Stimulated activated naive CD8-positive, alpha-beta T cell treated with anti-CD3 and anti-CD28 coated beads, Interleukin-15, Interleukin-2, amounts not matched to agents 100 U/mL and 50 U/mL, for 24 hours (primary cell): Measurements from ENCODE around the gene RSBN1L.
"Not testable (repeated sequence)": the region's sequence is repeated elsewhere in the genome, so short reads cannot be mapped to it uniquely, and the experiment has no call there.

Experiments
- ATAC-seq: fragments of 150-1000 bp; cut with Tn5 transposase; one replicate; pipeline ENCODE4 v1.10.0; 2021
- DNase-seq: peaks from one replicate; pipeline ENCODE4 v3.0.0; 2021

The RSBN1L gene

GRCh38 chr7:77696057-77696642, at the start of gene RSBN1L:
RSBN1L (plus strand) TSS chr7:77696459; CDS start chr7:77696470, 11 bp downstream.
- ATAC-seq (peak; percentile 99), DNase-seq (peak; percentile 98)

- ATAC-seq (no peak), DNase-seq (no peak)
Observed at GRCh38 chr7:77648742-77649338, 47.4 kb upstream of the RSBN1L start.

- no peak for DNase-seq
Observed at GRCh38 chr7:77649716-77650349, 46.4 kb upstream of the RSBN1L start.

GRCh38 chr7:77651575-77652162, 44.6 kb upstream of the RSBN1L start:
- ATAC-seq (no peak), DNase-seq (peak; percentile 38)

More at GRCh38 chr7:77649716-77650349, 46.4 kb upstream of the RSBN1L start:
- ATAC-seq: no peak

- DNase-seq, ATAC-seq: not testable (repeated sequence)
Observed at GRCh38 chr7:77652826-77653225, 43.4 kb upstream of the RSBN1L start.

- no peak for DNase-seq
- ATAC-seq: no peak
Observed at GRCh38 chr7:77653572-77653971, 42.7 kb upstream of the RSBN1L start.

- no peak for DNase-seq
- no peak for ATAC-seq
Observed at GRCh38 chr7:77655356-77655755, 40.9 kb upstream of the RSBN1L start.

GRCh38 chr7:77655836-77656455, 40.3 kb upstream of the RSBN1L start:
- DNase-seq (no peak), ATAC-seq (no peak)

- DNase-seq (no peak), ATAC-seq (no peak)
Observed at GRCh38 chr7:77657427-77658224, 38.6 kb upstream of the RSBN1L start.

GRCh38 chr7:77658928-77659327, 37.3 kb upstream of the RSBN1L start:
- ATAC-seq (no peak), DNase-seq (no peak)

GRCh38 chr7:77661816-77662215, 34.4 kb upstream of the RSBN1L start:
- DNase-seq (no peak), ATAC-seq (no peak)

- DNase-seq: no peak
- no peak for ATAC-seq
Observed at GRCh38 chr7:77662869-77663268, 33.4 kb upstream of the RSBN1L start.

GRCh38 chr7:77664715-77665114, 31.5 kb upstream of the RSBN1L start:
- no peak for ATAC-seq
- DNase-seq: no peak

- DNase-seq (no peak), ATAC-seq (no peak)
Observed at GRCh38 chr7:77665161-77665560, 31.1 kb upstream of the RSBN1L start.

- DNase-seq: no peak
- no peak for ATAC-seq
Observed at GRCh38 chr7:77667459-77668086, 28.7 kb upstream of the RSBN1L start.

GRCh38 chr7:77674878-77675277, 21.4 kb upstream of the RSBN1L start:
- ATAC-seq (peak; percentile 59), DNase-seq (no peak)

GRCh38 chr7:77679608-77680007, 16.7 kb upstream of the RSBN1L start:
- ATAC-seq (no peak), DNase-seq (no peak)

- DNase-seq (no peak), ATAC-seq (no peak)
Observed at GRCh38 chr7:77680266-77680665, 16.0 kb upstream of the RSBN1L start.

- DNase-seq: no peak
Observed at GRCh38 chr7:77684030-77684429, 12.2 kb upstream of the RSBN1L start.

GRCh38 chr7:77685233-77685632, 11.0 kb upstream of the RSBN1L start:
- no peak for DNase-seq

More at GRCh38 chr7:77684030-77684429, 12.2 kb upstream of the RSBN1L start:
- no peak for ATAC-seq

GRCh38 chr7:77687100-77687746, 9.0 kb upstream of the RSBN1L start:
- ATAC-seq (no peak), DNase-seq (no peak)

More at GRCh38 chr7:77685233-77685632, 11.0 kb upstream of the RSBN1L start:
- ATAC-seq: no peak
